SK-N-SH treated with all-trans-retinoic acid at 6 μM for 48 hours (cell line): ENCODE measurements around the gene PRR22.

Source experiments
- ATAC-seq: fragments of 200-7000 bp; cut with Tn5 transposase; 3 replicates; pipeline ENCODE4 v1.9.1; 2020; ENCODE audit warnings: mild to moderate bottlenecking, moderate library complexity
- ARNTL ChIP-seq: fragments of 450-650 bp; formaldehyde crosslinking; IDR thresholded peaks from 2 replicates; pipeline ENCODE4 v1.5.0; 2020; ENCODE audit warnings: low read depth, mild to moderate bottlenecking, moderate library complexity, borderline replicate concordance
- BACH2 ChIP-seq: fragments of 250-450 bp; sonication (Bioruptor Pico); IDR thresholded peaks from 2 replicates; pipeline ENCODE4 v1.9.0; 2021; ENCODE audit warnings: mild to moderate bottlenecking, borderline replicate concordance
- CSDC2 ChIP-seq: fragments of 250-450 bp; sonication (Bioruptor Pico); IDR thresholded peaks from 2 replicates; pipeline ENCODE4 v1.5.0; 2020; ENCODE audit warnings: mild to moderate bottlenecking, moderate library complexity
- ESRRG ChIP-seq: fragments of 250-450 bp; sonication (Bioruptor Pico); IDR thresholded peaks from 2 replicates; pipeline ENCODE4 v1.6.1; 2021; ENCODE audit warnings: mild to moderate bottlenecking
- GLIS3 ChIP-seq: fragments of 250-450 bp; sonication (Bioruptor Pico); IDR thresholded peaks from 2 replicates; pipeline ENCODE4 v1.5.0; 2020; ENCODE audit warnings: mild to moderate bottlenecking, moderate library complexity
- ISL1 ChIP-seq: fragments of 250-450 bp; sonication (Bioruptor Pico); IDR thresholded peaks from 2 replicates; pipeline ENCODE4 v2.1.2; 2022; ENCODE audit warnings: mild to moderate bottlenecking, moderate library complexity
- OSR1 ChIP-seq: fragments of 250-450 bp; sonication (Bioruptor Pico); IDR thresholded peaks from 2 replicates; pipeline ENCODE4 v1.8.0; 2022; ENCODE audit warnings: moderate library complexity, mild to moderate bottlenecking, inconsistent platforms
- PPARA ChIP-seq: fragments of 250-450 bp; sonication (Bioruptor Pico); IDR thresholded peaks from 2 replicates; pipeline ENCODE4 v1.5.0; 2020; ENCODE audit warnings: mild to moderate bottlenecking, borderline replicate concordance
- RARB ChIP-seq: fragments of 250-450 bp; sonication (Bioruptor Pico); IDR thresholded peaks from 2 replicates; pipeline ENCODE4 v1.8.0; 2021; ENCODE audit warnings: mild to moderate bottlenecking, moderate library complexity
- SNAI2 ChIP-seq: fragments of 250-450 bp; sonication (Bioruptor Pico); IDR thresholded peaks from 2 replicates; pipeline ENCODE4 v1.5.0; 2020; ENCODE audit warnings: mild to moderate bottlenecking, moderate library complexity
- TCF4 ChIP-seq: fragments of 250-450 bp; sonication (Bioruptor Pico); IDR thresholded peaks from 2 replicates; pipeline ENCODE4 v1.8.0; 2021; ENCODE audit warnings: mild to moderate bottlenecking, moderate library complexity, borderline replicate concordance
- TOX ChIP-seq: fragments of 250-450 bp; sonication (Bioruptor Pico); IDR thresholded peaks from 2 replicates; pipeline ENCODE4 v1.8.0; 2021; ENCODE audit warnings: mild to moderate bottlenecking, moderate library complexity, borderline replicate concordance
- ZC3H10 ChIP-seq: fragments of 250-450 bp; sonication (Bioruptor Pico); IDR thresholded peaks from 2 replicates; pipeline ENCODE4 v1.5.1; 2021; ENCODE audit warnings: mild to moderate bottlenecking, moderate library complexity
- ZFP3 ChIP-seq: fragments of 250-450 bp; sonication (Bioruptor Pico); IDR thresholded peaks from 2 replicates; pipeline ENCODE4 v1.5.0; 2020; ENCODE audit warnings: mild to moderate bottlenecking, moderate library complexity
- ZFP30 ChIP-seq: fragments of 450-650 bp; formaldehyde crosslinking; IDR thresholded peaks from 2 replicates; pipeline ENCODE4 v1.5.0; 2022; ENCODE audit warnings: mild to moderate bottlenecking, moderate library complexity
- ZNF565 ChIP-seq: fragments of 450-650 bp; formaldehyde crosslinking; conservative IDR thresholded peaks from 2 replicates; pipeline ENCODE4 v1.5.0; 2020; ENCODE audit warnings: low read depth, mild to moderate bottlenecking, moderate library complexity
- ZNF8 ChIP-seq: fragments of 450-650 bp; formaldehyde crosslinking; IDR thresholded peaks from 2 replicates; pipeline ENCODE4 v1.5.0; 2020; ENCODE audit warnings: mild to moderate bottlenecking, moderate library complexity
- TF ChIP-seq, protein P1 (sequence below): fragments of 250-450 bp; sonication (Bioruptor Pico); IDR thresholded peaks from 2 replicates; pipeline ENCODE4 v1.5.1; 2021; ENCODE audit warnings: mild to moderate bottlenecking, moderate library complexity
- TF ChIP-seq, protein P2 (sequence below): fragments of 250-450 bp; sonication (Bioruptor Pico); IDR thresholded peaks from 2 replicates; pipeline ENCODE4 v1.8.0; 2020; ENCODE audit warnings: mild to moderate bottlenecking, moderate library complexity, borderline replicate concordance
- TF ChIP-seq, protein P3 (sequence below): fragments of 250-450 bp; sonication (Bioruptor Pico); IDR thresholded peaks from 2 replicates; pipeline ENCODE4 v1.8.0; 2021; ENCODE audit warnings: low read depth, mild to moderate bottlenecking, moderate library complexity, borderline replicate concordance
- TF ChIP-seq, protein P4 (sequence below): fragments of 250-450 bp; sonication (Bioruptor Pico); IDR thresholded peaks from 2 replicates; pipeline ENCODE4 v1.5.1; 2020; ENCODE audit warnings: low read depth, mild to moderate bottlenecking, moderate library complexity

The PRR22 gene

DNA sequence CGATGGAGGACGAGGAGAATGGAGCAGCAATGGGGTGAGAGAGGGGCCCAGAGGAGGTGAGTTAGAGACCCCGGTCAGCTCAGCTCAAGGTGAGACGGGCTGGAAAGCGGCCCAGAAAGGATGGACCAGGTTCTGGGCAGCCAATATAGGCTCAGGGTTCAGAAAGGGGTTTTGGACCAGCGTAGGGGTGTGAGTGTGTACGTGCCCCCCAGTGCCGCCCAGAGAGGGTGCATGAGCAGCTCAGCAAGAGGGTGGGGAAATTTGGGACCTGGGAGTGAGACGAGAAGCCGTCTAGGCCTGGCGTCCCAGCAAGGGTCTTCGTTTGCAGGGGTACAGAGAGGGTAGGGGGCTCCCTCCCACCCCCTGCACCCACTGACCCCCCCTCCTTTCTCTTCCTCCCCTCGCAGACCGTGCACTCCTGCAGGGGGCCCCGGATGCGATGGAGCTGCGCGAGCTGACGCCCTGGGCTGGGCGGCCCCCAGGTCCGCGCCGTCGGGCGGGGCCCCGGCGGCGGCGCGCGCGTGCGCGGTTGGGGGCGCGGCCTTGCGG, 42.9 kb upstream of the PRR22 start:
- TF ChIP-seq, protein P1, sequence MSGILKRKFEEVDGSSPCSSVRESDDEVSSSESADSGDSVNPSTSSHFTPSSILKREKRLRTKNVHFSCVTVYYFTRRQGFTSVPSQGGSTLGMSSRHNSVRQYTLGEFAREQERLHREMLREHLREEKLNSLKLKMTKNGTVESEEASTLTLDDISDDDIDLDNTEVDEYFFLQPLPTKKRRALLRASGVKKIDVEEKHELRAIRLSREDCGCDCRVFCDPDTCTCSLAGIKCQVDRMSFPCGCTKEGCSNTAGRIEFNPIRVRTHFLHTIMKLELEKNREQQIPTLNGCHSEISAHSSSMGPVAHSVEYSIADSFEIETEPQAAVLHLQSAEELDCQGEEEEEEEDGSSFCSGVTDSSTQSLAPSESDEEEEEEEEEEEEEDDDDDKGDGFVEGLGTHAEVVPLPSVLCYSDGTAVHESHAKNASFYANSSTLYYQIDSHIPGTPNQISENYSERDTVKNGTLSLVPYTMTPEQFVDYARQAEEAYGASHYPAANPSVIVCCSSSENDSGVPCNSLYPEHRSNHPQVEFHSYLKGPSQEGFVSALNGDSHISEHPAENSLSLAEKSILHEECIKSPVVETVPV (CRISPR knock-in tag) = no peak
- TF ChIP-seq ARNTL (no peak), RARB (no peak), TCF4 (CRISPR knock-in tag) (no peak), ESRRG (CRISPR knock-in tag) (no peak), OSR1 (CRISPR knock-in tag) (no peak), ZFP30 (no peak), ISL1 (no peak), SNAI2 (no peak), BACH2 (CRISPR knock-in tag) (no peak), PPARA (CRISPR knock-in tag) (no peak), ZC3H10 (CRISPR knock-in tag) (no peak), GLIS3 (CRISPR knock-in tag) (no peak), CSDC2 (CRISPR knock-in tag) (no peak), ZNF565 (CRISPR knock-in tag) (no peak), ZFP3 (CRISPR knock-in tag) (no peak)
- TF ChIP-seq, protein P2, sequence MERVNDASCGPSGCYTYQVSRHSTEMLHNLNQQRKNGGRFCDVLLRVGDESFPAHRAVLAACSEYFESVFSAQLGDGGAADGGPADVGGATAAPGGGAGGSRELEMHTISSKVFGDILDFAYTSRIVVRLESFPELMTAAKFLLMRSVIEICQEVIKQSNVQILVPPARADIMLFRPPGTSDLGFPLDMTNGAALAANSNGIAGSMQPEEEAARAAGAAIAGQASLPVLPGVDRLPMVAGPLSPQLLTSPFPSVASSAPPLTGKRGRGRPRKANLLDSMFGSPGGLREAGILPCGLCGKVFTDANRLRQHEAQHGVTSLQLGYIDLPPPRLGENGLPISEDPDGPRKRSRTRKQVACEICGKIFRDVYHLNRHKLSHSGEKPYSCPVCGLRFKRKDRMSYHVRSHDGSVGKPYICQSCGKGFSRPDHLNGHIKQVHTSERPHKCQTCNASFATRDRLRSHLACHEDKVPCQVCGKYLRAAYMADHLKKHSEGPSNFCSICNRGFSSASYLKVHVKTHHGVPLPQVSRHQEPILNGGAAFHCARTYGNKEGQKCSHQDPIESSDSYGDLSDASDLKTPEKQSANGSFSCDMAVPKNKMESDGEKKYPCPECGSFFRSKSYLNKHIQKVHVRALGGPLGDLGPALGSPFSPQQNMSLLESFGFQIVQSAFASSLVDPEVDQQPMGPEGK = no peak
- TF ChIP-seq, protein P3, sequence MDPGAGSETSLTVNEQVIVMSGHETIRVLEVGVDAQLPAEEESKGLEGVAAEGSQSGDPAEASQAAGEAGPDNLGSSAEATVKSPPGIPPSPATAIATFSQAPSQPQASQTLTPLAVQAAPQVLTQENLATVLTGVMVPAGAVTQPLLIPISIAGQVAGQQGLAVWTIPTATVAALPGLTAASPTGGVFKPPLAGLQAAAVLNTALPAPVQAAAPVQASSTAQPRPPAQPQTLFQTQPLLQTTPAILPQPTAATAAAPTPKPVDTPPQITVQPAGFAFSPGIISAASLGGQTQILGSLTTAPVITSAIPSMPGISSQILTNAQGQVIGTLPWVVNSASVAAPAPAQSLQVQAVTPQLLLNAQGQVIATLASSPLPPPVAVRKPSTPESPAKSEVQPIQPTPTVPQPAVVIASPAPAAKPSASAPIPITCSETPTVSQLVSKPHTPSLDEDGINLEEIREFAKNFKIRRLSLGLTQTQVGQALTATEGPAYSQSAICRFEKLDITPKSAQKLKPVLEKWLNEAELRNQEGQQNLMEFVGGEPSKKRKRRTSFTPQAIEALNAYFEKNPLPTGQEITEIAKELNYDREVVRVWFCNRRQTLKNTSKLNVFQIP (CRISPR knock-in tag) = no peak
- ATAC-seq = no peak

DNA sequence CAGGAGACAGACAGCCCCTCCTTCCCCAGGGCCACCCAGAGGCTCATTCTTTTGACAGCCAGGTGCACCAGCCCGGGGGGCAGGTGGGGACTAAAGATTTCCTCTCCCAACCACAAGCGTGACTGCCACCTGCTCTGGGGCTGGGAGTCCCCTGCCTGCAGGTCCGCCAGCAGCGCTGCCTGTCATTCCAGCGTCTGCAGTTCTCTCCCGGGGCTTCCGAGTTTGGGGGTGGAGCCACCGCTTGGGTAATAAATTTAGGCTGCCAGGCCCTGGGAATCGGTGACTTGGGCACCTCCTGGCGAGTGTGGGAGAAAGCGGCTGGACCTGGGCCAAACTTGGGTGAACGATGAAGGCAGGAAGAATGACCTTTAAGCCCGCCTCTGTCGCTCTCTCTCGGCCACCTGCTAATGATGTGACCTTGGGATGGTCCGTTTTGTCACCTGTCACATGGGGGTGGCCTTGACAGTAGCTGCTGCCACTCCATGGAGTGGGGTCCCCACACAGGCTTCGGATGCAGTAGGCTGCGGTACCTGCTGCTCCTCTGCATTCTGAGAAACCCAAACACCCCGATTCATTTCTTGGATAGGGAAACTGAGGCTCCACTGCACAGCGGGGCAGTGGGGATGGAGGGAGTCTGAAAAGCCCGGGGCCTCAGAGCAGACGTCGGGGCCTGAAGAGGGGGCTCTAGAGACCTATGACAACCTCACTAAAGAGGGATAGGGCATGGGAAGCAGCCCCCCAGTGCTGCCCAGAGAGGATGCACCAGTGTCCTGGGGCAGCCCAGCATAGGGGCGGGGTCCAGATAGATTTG, 42.2 kb upstream of the PRR22 start:
- TF ChIP-seq ZFP3 (CRISPR knock-in tag) (no peak), ZNF8 (no peak)
- peak; percentile 28 for ATAC-seq

DNA sequence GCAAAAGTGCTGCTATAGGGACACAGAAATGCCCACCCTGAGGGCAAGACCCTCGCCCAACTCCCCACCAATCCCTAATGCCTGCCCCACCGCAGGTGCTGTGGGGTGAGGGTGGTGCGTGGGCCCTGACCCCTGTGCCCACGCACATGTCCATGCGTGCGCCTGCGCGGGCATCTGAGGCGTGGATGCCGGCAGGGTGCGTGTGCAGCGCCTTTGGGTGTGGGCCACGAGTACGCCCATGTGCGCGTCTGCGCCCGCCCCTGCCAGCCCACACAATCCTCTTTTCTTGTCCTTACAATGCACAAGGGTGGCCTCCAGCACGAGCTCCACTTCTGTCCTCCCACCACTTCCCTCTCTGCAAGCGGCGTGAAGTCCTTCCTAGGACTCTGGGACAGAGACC, 40.6 kb upstream of the PRR22 start:
- TF ChIP-seq, protein P4, sequence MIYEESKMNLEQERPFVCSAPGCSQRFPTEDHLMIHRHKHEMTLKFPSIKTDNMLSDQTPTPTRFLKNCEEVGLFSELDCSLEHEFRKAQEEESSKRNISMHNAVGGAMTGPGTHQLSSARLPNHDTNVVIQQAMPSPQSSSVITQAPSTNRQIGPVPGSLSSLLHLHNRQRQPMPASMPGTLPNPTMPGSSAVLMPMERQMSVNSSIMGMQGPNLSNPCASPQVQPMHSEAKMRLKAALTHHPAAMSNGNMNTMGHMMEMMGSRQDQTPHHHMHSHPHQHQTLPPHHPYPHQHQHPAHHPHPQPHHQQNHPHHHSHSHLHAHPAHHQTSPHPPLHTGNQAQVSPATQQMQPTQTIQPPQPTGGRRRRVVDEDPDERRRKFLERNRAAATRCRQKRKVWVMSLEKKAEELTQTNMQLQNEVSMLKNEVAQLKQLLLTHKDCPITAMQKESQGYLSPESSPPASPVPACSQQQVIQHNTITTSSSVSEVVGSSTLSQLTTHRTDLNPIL = no peak
- TF ChIP-seq CSDC2 (CRISPR knock-in tag) (no peak), OSR1 (CRISPR knock-in tag) (no peak), ZNF8 (no peak), TOX (CRISPR knock-in tag) (no peak)
- TF ChIP-seq, protein P1 (CRISPR knock-in tag) = no peak
- TF ChIP-seq, protein P3 (CRISPR knock-in tag) = no peak
- ATAC-seq = no peak
